GM13977 (cell line): Measurements from ENCODE around the gene ANP32E.
"Not testable (repeated sequence)": the region's sequence is repeated elsewhere in the genome, so short reads cannot be mapped to it uniquely, and the experiment has no call there.

Experiments
- DNase-seq: peaks from one replicate; pipeline ENCODE4 v3.0.0; 2012; ENCODE audit warnings: low spot score
- in situ Hi-C: fragments of 300-500 bp; cut with MboI; formaldehyde crosslinking; loops from one replicate; pipeline ENCODE4 v1.12.0; 2022; ENCODE audit warnings: low sequenced_read_pairs, low pct_unique_long_range_greater_than_20kb, mixed read lengths, inconsistent platforms; ENCODE audit not compliant: unreplicated experiment
- TF ChIP-seq, protein P1 (sequence below): IDR thresholded peaks from 2 replicates; pipeline ENCODE4 v1.5.1; 2012; ENCODE audit warnings: mild to moderate bottlenecking, control low read depth; ENCODE audit not compliant: insufficient read depth; ENCODE audit errors: extremely low read depth, missing control alignments

The ANP32E gene

DNA sequence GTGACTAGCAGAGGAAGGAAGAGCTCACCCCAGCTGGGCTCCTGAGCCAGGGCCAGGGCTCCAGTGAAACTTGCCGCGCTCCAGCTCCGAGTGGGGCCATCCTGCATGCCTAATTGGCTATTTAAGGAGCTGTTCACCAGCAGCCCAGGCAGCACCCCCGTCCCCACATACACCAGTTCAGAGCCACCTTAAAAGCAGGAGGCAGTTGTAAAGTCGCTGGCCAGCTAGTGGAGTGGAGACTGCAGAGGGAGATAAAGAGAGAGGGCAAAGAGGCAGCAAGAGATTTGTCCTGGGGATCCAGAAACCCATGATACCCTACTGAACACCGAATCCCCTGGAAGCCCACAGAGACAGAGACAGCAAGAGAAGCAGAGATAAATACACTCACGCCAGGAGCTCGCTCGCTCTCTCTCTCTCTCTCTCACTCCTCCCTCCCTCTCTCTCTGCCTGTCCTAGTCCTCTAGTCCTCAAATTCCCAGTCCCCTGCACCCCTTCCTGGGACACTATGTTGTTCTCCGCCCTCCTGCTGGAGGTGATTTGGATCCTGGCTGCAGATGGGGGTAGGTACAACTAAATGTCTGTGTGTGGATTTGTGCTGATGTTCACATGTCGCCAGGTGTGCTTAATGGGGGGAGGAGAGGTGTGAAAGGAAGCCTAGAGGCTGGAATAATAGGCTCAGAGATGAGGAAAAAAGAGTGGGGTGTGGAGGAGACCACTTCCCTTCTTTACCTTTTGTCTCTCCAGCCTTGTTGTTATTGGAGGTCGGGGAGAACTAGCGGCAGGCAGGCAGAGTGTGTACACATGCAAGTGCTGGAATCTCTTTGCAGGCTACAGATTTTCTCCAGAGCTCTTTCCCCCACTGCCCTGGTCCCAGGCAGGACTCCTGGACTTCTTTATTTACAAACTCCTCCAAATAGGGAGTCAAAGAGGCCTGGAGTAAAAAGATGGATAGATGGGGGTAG lies 22.0 kb upstream of the ANP32E start, which contains the start of gene CA14:
Gene CA14 (plus strand): TSS at position 151 of the 962 bp plus-strand sequence. CDS start 355 bp downstream, at position 506.
- in situ Hi-C loops: loop anchor here (25.0 kb wide), 1 partner anchor 279 kb away; the partner anchor contains the start of gene ADAMTSL4
- TF ChIP-seq, protein P1, sequence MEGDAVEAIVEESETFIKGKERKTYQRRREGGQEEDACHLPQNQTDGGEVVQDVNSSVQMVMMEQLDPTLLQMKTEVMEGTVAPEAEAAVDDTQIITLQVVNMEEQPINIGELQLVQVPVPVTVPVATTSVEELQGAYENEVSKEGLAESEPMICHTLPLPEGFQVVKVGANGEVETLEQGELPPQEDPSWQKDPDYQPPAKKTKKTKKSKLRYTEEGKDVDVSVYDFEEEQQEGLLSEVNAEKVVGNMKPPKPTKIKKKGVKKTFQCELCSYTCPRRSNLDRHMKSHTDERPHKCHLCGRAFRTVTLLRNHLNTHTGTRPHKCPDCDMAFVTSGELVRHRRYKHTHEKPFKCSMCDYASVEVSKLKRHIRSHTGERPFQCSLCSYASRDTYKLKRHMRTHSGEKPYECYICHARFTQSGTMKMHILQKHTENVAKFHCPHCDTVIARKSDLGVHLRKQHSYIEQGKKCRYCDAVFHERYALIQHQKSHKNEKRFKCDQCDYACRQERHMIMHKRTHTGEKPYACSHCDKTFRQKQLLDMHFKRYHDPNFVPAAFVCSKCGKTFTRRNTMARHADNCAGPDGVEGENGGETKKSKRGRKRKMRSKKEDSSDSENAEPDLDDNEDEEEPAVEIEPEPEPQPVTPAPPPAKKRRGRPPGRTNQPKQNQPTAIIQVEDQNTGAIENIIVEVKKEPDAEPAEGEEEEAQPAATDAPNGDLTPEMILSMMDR: no peak
- DNase-seq: no peak

DNA sequence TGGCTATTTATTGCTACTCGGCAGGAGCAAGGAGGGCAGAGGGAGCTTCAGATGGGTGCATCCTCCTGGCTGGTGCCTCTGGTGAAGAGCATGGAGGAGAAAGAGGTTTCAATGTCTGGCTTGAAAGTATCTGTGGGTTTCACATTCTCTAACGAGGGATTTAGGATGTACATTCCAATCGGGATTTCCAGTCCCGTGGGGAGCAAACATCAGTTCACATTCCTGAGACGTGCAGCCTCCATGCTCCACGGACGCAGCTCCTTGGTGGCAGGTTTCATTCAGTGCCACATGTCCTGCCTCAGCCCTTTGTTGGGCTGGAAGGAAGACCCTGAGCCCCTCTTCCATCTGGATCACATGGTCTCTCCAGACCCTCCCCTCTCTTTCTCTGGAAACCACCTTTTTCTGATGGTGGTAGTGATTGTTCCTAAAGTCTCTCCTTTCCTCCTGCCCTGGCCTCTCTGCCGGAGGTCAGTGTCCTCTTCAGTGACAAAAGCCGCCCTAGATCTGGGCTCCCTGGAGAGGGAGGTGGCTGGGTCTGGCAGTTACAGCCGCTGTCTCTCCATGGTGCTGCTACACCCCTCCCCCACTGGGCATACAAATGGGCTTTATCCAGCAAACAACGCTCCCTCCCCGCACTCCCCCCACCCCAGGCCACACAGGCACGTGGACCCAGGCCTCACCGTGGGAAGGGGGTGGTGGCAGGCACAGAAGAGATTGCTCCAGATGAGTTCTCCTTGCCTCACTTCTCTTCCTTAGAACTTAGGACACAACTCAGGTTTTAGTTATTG lies 20.8 kb upstream of the ANP32E start:
- TF ChIP-seq, protein P1: no peak
- no peak for DNase-seq

DNA sequence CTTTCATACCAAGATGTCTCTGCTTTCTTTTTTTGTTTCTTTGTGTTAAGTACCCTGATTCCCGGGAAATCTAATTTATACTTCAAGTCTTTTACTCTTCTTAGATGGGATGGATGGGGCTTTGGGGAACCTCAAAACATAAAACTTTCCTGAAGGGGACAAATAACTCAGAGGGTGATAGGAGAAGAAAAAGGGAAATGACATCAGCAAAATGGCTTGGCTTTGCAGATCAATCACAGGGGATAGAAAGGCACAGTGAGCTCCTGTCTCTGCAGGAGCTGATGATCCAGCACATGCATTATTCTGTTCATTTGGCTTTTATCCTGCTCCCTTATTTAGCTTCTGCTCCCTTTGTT lies 20.3 kb upstream of the ANP32E start:
- no peak for DNase-seq
- in situ Hi-C loops: loop anchor here (25.0 kb wide), 1 partner anchor 281 kb away; the partner anchor contains the start of gene ADAMTSL4
- TF ChIP-seq, protein P1: no peak

More for the DNA sequence above, 20.8 kb upstream of the ANP32E start:
- in situ Hi-C loops: loop anchor here (25.0 kb wide), 1 partner anchor 281 kb away; the partner anchor contains the start of gene ADAMTSL4

DNA sequence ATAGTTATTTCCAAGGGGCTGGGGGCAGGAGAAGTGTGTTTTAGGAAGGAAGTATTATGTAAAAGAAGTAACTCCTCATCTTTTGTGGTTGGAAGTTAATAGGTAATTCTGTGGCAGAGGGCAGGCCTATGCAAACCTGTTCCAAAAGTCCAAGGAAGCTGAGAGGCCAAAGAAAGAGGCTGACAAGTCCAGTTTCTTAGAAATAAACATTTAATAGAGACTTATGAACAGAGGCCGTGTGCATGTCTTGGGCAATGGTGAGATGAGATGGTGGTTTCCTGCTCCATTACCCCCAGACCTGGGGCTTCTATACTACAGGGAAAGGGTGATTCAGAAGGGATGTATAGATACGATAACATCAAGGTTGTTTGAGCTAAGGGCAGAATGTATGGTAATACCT lies 14.0 kb upstream of the ANP32E start:
- DNase-seq: no peak
- in situ Hi-C loops: loop anchor here (25.0 kb wide), 2 partner anchors 287 to 712 kb away; partner anchors contain the start of genes ADAMTSL4 and CERS2
- TF ChIP-seq, protein P1: no peak

DNA sequence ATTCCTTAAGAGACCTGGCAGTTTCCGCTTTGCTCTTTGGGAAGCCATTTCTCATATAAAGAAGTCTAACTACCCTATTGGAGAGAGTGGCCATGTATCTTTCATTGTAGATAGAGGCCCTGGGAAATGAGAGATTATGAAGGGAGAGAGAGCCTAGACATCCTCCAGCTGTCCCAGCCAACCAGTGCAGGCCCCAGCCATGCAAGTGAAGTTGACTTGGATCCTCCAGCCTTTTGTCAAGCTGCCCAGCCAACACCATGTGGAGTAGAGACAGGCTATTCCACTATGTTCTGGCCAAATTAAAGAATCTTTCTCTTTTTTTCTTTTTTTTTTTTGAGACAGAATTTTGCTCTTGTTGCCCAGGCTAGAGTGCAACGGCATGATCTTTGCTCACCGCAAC lies 7.1 kb upstream of the ANP32E start:
- TF ChIP-seq, protein P1: no peak
- DNase-seq: no peak
- in situ Hi-C loops: loop anchor here (25.0 kb wide), 1 partner anchor 719 kb away; the partner anchor contains the start of gene CERS2

DNA sequence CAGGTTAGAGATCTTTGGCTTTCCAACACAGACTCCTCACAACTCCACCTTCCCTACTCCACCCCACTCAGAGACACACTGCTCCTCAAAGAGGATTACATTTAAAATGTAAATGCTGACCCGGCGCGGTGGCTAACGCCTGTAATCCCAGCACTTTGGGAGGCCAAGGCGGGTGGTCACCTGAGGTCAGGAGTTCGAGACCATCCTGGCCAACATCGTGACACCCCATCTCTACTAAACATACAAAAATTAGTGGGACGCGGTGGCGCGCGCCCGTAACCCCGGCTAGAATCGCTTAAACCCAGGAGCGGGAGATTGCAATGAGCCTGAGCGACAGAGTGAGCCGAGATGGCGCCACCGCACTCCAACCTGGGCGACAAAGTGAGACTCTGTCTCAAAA lies 1.8 kb upstream of the ANP32E start:
- TF ChIP-seq, protein P1: no peak
- no peak for DNase-seq
- in situ Hi-C loops: loop anchor here (25.0 kb wide), 1 partner anchor 725 kb away; the partner anchor contains the start of gene CERS2

DNA sequence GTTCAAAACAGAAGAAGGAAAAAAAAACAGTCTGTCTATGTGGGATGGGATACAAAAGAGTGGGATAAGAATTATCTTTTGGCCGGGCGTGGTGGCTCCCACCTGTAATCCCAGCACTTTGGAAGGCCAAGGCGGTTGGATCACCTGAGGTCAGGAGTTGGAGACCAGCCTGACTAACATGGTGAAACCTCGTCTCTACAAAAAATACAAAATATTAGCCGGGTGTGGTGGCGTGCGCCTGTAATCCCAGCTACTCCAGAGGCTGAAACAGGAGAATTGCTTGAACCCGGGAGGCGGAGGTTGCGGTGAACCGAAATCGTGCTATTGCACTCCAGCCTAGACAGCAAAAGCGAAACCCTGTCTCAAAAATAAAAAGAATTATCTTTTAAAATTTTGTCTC lies 1.3 kb upstream of the ANP32E start:
- DNase-seq: not testable (repeated sequence)
- in situ Hi-C loops: loop anchor here (25.0 kb wide), 1 partner anchor 725 kb away; the partner anchor contains the start of gene CERS2
